Neural crest cell (in vitro differentiated cells): Measurements from ENCODE around the gene DUSP10. TPM values are rescaled to one million over a fixed set of nuclear protein-coding genes. Genes with fewer than 3 reads are reported as not detected.

ENCODE experiments used
- DNase-seq: peaks from one replicate; pipeline ENCODE4 v3.0.0; 2021; ENCODE audit warnings: low read depth, mixed read lengths, low spot score
- H3K27ac Mint-ChIP-seq: one replicate; pipeline ENCODE4 v1.8.0; 2021; ENCODE audit warnings: mild to moderate bottlenecking, mixed read lengths; ENCODE audit not compliant: unreplicated experiment
- H3K27me3 Mint-ChIP-seq: 2 replicates; pipeline ENCODE4 v1.8.0; 2021; ENCODE audit warnings: low read depth, mild to moderate bottlenecking, mixed read lengths
- H3K36me3 Mint-ChIP-seq: 2 replicates; pipeline ENCODE4 v1.8.0; 2021; ENCODE audit warnings: low read depth, mild to moderate bottlenecking, mixed read lengths
- H3K4me1 Mint-ChIP-seq: 2 replicates; pipeline ENCODE4 v1.8.0; 2021; ENCODE audit warnings: mixed read lengths
- H3K4me3 Mint-ChIP-seq: one replicate; pipeline ENCODE4 v1.8.0; 2021; ENCODE audit warnings: mild to moderate bottlenecking, mixed read lengths
- H3K9me3 Mint-ChIP-seq: 2 replicates; pipeline ENCODE4 v1.8.0; 2021; ENCODE audit warnings: mixed read lengths
- CTCF ChIP-seq: fragments of 200-600 bp; sonication (generic); conservative IDR thresholded peaks from 2 replicates; pipeline ENCODE4 v1.5.0; 2021; ENCODE audit warnings: antibody characterized with exemption, mild to moderate bottlenecking
- total RNA-seq: library from RNA; stranded (reverse); gene quantifications from 2 replicates; pipeline ENCODE4 v1.2.1, GENCODE V29; 2021

The DUSP10 gene
- total RNA-seq, 1 donor from 2014 or later: 1.6 TPM

- no peak for DNase-seq
- Mint-ChIP-seq H3K27me3 (no peaks in the 10 kb centered on the region), H3K4me3 (no peak overlapping the region), H3K27ac (no peak overlapping the region), H3K9me3 (no peaks in the 10 kb centered on the region), H3K4me1 (peaks cover 8% of the 10 kb centered on the region), H3K36me3 (no peaks in the 10 kb centered on the region)
- no peak for TF ChIP-seq CTCF
Observed at GRCh38 chr1:221706191-221706590, 35.7 kb downstream of the DUSP10 start.

- no peaks in the 10 kb centered on the region for H3K36me3 Mint-ChIP-seq
- H3K4me3 Mint-ChIP-seq: no peak overlapping the region
- H3K9me3 Mint-ChIP-seq: no peaks in the 10 kb centered on the region
- TF ChIP-seq CTCF: no peak
- DNase-seq: no peak
- peaks cover 8% of the 10 kb centered on the region for H3K4me1 Mint-ChIP-seq
- H3K27ac Mint-ChIP-seq: no peak overlapping the region
- H3K27me3 Mint-ChIP-seq: no peaks in the 10 kb centered on the region
Observed at GRCh38 chr1:221704306-221704705, 37.6 kb downstream of the DUSP10 start.

DNA sequence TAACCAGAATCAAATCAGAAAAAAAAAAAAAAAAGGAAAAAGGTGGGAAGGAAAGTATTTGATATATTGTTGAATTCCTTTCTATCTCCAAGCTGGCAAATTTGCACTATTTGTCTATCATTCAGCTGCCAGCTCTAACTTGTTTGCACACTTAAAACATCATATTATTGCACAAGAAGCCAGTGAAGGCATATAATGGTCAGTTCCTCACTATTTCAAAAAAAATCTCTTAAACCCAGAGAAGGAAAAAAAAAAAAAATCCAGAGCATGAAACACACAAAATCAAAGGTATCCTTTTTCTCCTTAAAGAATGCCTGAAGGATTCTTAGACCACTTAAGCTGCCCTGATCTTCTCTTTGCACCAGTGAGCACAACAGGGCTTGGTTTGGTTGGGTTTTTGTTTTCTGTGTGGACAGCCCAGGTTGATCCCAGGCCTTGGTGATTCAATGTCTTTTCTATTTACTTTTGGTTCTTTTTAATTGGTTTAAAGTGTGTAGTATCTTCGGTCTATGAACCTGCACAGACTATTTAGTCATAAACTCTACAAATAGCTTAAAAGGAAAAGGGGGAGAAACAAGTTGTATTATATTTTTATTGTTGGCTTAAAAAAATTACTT, 40.2 kb downstream of the DUSP10 start:
- no peaks in the 10 kb centered on the region for H3K27me3 Mint-ChIP-seq
- no peaks in the 10 kb centered on the region for H3K36me3 Mint-ChIP-seq
- no peak overlapping the region for H3K4me3 Mint-ChIP-seq
- no peaks in the 10 kb centered on the region for H3K4me1 Mint-ChIP-seq
- H3K9me3 Mint-ChIP-seq: no peaks in the 10 kb centered on the region
- H3K27ac Mint-ChIP-seq: no peak overlapping the region
- TF ChIP-seq CTCF: no peak
- DNase-seq: no peak

GRCh38 chr1:221700948-221701347, 40.9 kb downstream of the DUSP10 start:
- H3K36me3 Mint-ChIP-seq: no peaks in the 10 kb centered on the region
- DNase-seq: no peak
- no peak overlapping the region for H3K4me3 Mint-ChIP-seq
- no peak overlapping the region for H3K27ac Mint-ChIP-seq
- H3K9me3 Mint-ChIP-seq: no peaks in the 10 kb centered on the region
- H3K4me1 Mint-ChIP-seq: no peaks in the 10 kb centered on the region
- no peak for TF ChIP-seq CTCF
- H3K27me3 Mint-ChIP-seq: no peaks in the 10 kb centered on the region

- no peak for DNase-seq
- no peaks in the 10 kb centered on the region for H3K4me1 Mint-ChIP-seq
- H3K27me3 Mint-ChIP-seq: no peaks in the 10 kb centered on the region
- H3K36me3 Mint-ChIP-seq: no peaks in the 10 kb centered on the region
- no peak overlapping the region for H3K27ac Mint-ChIP-seq
- no peak overlapping the region for H3K4me3 Mint-ChIP-seq
- no peak for TF ChIP-seq CTCF
- no peaks in the 10 kb centered on the region for H3K9me3 Mint-ChIP-seq
Observed at GRCh38 chr1:221700536-221700935, 41.4 kb downstream of the DUSP10 start.
